ENCODE measurements around the gene PTPN7.
A peak's percentile ranks its signal among the peaks of the same experiment; 100 is the strongest.
"Not testable (repeated sequence)": the region's sequence is repeated elsewhere in the genome, so short reads cannot be mapped to it uniquely, and the experiment has no call there.

PTPN7 gene

DNA sequence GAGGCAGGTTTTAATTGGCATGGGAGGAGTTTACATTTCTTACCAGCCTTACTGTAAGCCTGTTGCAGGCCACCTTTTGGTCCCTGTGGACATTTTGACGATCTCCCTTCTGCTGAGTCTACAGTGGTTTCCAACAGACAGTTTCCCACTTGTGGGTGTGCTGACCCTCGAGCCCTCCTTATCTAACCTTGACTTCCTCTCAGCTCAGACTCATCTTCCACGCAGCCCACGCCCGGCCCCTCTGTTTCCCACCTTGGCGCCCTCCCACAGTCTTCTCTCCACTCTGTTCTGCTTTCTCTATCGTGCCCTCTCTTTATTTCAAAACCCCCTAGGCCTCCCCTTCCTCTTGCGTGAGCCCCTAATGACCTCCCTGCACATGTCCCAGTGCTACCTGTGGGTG is 9.8 kb downstream of the PTPN7 start:
- no peak for DNase-seq

DNA sequence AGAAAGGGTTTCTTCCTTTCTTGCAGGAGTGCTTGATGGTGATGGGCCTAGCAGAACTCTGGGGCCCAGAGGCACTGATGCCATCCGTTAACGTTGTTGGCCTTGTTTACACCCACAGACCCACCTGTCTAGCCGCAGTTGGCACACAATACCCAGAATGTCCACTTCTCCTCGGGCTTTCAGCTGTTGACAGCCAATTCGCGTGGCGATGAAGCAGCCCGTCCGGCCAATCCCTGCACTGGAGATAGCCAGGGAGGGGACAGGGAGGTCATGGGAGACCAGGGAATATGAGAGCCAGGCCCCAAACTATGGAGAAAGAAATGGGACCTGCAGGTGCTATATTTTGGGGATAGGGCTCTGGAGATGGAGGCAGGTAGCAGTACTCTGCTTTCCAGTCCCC is 10.2 kb downstream of the PTPN7 start:
- no peak for DNase-seq

DNA sequence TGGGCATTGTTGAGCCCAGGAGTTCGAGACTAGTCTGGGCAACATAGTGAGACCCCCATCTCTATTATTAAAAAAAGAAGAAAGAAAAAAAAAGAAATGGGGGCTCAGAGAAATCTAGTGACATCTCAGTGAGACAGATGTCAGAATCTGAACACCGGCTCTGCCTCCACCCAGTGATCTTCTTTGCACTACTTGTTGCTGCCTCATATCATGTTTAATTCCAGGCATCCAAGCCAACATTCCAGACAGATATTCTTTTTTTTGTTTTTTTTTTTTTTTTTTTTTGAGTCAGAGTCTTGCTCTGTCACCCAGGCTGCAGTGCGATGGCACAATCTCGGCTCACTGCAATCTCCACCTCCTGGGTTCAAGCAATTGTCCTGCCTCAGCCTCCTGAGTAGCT is 10.8 kb downstream of the PTPN7 start:
- DNase-seq = no peak

DNA sequence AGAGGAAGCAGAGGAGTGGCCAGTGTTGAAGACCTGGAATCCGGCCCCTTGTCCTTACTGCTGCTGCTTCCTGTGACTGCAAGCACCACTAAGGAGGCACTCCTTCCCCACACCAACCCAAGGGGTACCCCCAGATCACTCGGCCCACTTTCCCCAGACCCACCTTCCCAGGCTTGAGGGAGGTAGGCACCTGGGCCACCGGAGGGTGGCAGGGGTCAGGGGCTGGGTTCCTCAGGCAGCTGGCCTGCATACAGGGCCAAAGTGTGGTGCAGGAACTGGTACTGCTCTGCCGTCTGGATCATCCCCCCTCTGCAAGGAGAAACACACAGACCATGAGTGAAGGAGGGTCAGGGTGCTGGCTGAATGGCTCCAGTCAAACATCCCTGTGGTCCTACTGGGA is 12.0 kb downstream of the PTPN7 start:
- no peak for DNase-seq

DNA sequence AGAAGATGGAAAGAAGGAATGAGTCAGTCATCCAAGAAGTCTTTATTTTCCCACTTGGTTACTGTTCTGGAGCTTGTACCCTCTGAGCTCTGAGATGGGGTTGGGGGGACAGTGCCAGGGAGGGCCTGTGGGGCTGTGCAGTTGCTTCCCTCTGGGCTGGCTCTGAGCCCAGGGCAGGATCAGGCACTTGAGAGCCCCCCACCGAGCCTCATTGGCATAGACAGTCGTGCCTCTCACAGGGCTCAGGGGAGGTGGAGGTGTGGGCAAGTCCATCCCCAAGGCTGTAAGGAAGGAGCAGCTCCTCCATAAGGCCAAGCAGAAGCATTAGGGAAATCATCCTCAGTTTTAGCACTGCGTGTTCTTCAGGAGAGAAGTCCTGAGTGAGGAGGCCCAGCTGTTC is 13.4 kb downstream of the PTPN7 start:
- DNase-seq = no peak

DNA sequence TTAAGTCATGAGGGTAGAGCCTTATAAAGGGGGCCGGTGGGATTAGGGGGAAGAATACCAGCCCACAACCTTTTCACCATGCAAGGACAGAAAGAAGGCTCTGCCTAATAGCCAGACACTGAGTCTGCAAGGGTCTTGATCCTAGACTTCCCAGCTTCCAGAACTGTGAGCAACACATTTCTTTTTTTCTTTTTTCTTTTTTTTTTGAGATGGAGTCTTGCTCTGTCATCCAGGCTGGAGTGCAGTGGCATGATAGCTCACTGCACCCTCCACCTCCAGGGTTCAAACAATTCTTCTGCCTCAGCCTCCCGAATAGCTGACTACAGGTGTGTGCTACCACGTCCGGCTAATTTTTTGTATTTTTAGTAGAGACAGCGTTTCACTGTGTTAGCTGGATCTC is 14.1 kb downstream of the PTPN7 start:
- no peak for DNase-seq

DNA sequence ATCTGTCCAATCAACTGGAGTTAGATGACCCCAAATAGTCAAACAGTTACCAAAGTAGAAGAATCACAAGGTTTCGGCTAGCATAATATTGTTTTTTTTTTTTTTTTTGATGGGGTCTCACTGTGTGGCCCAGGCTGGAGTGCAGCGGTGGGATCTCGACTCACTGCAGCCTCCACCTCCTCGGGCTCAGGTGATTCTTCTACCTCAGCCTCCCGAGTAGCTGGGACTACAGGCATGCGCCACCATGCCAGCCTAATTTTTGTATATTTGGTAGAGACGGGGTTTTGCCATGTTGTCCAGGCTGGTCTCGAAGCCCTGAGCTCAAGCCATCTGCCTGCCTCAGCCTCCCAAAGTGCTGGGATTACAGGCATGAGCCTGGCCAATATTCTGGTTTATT is 14.7 kb downstream of the PTPN7 start:
- DNase-seq = not testable (repeated sequence)

DNA sequence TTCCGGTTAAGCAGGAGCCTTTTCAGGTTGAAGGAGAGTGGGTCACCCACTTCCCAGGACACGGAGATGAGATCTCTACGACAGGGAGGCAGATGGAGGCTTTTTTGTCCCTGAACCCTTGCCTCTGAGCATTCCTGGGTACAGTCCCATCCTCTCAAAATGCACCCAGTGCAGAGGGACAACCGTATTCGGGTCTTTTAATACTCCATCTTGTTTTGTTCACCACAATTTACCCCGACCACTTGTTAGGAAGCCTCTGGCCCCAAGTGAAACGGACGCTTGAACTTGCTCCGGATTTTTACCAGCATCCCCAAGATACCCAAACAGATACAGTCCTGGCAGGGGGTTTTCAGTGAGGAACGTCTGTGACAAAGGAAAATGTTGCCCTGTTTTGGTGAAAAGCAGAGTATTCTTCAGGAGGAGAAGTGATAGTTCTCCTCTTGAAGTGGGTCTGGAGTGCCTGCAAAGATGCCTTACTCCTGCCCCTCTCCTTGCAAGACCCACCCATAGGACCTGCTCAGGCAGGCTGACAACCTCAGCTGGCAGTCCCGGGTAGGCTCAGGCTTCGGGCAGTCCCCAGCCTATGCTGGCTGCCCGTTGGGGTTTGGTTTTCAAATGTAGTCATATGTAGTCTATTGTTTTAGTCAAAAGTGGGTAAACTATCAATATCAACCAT is 15.2 kb downstream of the PTPN7 start:
- no peak for DNase-seq

DNA sequence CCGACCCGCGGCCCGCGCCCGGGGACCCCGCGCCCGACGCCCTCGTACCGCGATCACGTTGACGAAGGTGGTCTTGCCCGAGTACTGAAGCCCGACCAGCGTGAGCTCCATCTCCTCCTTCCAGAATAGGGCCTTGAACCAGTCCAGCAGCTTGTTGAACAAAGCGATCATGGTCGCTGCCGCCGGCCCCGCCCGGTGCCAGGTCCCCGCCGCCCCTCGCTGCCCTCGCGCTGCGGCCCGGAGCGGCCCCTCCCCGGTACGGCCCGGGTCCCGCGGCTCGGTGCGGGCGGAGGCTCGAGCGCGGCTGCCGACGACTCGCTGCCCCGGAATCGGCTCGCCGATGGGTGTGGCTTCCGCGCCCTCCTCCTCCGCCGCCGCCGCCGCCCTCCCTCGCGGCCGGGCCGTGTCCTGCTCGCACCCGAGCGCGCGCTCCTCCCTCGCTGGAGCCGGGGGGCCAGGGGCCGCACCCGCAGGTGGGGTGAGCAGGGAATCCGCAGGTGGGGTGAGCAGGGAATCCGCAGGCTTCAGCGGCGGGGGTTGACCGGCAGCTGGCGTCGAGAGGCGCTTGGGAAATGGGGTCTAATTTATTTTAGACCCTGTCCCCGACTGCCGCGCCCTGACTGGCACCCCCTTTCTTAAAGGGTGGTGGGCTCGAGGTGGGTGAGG is 15.9 kb downstream of the PTPN7 start, which contains the start of gene ARL8A:
Gene ARL8A, minus strand, starts transcription at position 336 of the 666 bp plus-strand sequence. Its CDS starts 165 bp downstream, at position 171.
- DNase-seq = peak; percentile 73

DNA sequence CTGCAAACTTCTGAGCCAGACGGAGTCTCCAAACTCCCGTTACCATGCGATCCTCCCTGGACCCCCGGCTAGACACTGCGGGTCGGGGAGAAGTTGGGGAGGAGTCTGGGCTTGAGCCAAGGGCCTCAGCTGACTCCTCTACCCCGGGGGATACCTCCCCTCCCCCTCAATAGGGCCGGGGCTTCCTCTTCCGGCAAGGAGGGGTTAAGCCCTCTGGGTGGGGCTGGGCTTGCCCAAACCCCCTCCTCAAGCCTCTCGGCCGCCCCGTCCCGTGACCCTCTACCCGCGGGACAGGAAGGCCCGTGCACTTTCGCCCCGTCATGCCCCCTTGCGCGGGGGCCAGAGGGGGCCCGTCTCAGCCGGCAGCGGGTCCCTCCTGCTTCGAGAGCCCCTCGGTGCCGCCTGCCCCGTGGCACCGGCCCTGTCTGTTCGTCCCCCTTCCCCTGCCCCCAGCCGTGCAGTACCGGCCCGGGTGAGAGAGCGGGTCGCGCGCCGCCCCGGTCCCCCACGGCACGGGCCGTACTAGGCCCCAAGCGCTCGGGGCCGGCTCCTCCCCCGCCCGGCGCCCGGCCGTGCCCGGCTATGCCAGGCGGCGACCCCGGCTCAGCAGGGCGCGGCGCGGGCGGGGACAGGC is 16.5 kb downstream of the PTPN7 start:
- peak; percentile 41 for DNase-seq

DNA sequence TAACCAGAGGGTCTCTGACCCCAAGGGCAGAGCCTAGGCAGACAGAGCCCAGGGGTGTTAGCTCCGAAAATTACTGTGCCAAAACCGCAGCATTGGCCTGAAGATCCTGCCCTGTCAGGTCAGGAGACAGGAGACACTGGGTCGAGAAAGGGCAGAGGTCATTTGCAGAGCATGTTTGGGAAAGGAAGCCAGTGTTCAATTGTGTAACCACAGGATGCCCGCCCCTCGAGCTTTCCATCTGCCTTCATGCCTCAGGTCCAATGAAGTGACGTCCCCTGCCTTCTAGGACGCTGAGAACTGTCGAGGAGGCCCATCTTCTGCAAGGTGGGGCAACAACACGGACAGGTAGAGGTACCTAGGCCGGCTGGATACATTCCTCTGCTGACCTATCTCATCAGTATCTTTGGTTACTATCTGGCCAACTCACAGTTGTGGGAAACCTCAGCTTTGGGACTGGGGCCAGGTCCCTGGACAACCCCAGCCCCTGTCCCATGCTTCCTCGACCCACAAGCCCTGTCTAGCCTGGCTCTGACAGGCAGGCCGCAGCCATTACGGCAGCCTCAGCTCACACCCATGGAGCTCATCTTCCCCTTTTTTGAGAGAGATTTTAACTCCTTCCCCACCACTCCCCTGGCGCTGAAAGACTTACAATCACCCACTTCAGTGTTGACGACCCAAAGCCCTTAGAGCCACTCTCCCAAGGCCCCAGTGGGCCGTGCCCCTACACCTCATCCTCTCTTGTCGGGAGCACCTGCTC is 17.2 kb downstream of the PTPN7 start:
- DNase-seq = peak; percentile 41

DNA sequence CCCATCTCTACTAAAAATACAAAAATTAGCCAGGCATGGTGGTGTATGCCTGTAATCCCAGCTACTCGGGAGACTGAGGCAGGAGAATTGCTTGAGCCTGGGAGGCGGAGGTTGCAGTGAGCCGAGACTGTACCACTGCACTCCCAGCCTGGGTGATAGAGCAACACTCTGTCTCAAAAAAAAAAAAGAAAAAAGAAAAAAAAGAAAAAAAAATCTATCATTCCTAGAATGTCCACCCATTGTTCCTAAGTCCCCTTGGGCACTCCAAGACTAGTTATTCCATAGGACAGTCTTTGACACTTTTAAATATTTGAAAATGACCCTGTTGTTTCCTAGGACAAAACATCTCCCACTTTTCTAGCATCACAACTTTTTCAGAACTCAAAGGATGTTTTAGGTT is 18.9 kb downstream of the PTPN7 start:
- DNase-seq = not testable (repeated sequence)

DNA sequence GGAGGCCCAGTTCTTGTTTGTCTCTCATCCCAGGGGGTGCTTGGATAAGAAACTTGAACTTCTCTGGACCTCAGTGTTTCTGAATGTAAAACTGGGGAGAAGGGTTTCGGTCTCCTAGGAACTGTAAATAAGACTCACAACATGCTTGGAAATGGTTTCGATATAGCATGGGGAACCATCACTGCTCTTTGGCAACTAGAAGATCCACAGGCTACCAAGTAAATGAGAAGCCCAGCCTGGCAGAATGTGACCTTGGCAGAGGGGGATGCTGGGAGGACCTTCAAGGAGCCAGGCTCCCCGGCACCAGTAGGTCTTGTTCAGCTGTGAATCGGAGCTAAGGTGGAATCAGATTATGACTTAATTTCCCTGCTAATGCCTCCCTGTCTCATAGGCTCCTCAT is 19.6 kb downstream of the PTPN7 start:
- DNase-seq = no peak

DNA sequence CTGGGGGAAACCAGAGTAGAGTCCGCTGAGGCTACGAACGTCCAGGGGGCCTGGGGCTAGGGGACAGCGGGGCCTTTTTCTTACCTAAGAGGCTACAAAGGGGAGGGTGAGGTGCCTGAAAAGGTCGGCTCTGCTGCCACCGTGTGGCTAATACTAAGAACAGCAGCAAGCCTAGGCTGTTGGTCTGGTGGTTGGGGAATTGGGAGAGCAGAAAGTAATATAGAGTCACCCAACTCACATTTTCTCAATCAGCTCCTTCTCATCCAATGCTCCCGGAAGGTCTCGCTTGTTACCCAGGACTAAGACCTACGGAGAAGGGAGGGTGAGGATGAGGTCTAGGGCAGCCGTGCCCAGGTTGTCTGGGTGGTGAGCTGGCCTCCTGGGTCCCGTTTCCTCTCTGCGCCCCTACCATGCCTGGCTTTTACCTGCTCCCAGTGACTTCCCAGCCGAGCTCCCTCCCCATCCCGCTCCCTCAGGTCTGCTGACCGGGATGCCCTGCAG is 25.1 kb downstream of the PTPN7 start:
- peak; percentile 57 for DNase-seq

DNA sequence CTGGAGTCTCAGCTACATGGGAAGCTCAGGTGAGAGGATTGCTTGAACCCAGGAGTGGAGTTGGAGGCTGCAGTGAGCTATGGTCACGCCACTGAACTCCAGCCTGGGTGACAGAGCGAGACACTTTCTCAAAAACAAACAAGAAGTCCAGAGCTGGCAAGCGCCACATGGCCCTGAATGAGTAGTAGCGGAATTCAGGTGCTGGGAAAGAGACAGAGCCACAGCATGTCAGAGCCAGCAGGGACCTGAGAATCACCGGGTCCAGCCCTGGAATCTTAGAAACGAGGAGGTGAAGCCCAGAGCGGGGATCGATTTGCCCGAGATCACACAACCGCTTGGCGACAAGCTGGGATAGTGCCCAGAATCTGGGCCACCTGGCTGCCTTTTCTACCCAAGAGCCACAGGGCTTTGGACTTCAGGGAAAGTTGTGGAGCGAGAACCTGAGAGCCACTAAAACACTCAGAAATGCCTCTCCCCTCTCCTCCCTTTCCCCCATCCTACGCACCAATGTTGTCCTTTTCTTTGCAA is 25.7 kb downstream of the PTPN7 start:
- DNase-seq = no peak

DNA sequence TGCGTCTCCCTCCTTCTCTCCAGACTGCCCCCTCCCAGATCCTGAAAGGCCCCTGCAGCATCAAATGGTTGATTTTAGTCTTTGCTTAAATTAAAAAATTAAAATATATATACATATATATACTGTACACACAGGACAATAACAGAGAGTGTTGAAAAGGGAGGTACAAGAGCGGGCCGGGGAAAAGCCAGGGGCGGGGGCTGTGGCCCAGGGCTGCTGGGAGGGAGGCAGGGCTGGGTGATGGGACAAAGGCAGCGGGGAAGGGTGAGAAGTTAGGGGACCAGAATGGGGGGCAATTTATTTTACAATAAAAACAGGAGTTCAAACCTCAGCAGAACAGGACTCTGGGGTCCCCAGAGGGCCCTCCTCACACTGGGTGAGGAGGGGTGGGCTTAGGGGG is 26.4 kb downstream of the PTPN7 start:
- DNase-seq = no peak

DNA sequence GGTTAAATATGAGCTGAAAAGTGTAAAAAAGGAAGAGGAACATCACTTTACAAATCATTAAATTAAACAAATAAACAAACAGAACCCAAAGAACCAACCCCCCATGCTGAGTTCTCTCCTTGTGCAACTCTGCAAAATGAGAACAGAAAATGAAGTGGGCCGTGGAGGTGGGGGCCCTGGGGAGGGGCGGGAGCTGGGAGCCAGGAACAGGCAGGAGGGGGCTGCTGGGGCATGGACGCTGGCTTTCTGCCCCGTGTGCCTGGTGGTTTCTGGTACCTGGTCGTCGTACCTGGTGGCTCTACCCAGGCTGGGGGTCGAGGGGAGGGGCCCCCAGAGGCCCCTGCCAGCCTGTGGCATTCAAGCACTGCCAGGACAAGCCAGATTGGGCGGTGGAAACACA is 26.9 kb downstream of the PTPN7 start:
- no peak for DNase-seq

DNA sequence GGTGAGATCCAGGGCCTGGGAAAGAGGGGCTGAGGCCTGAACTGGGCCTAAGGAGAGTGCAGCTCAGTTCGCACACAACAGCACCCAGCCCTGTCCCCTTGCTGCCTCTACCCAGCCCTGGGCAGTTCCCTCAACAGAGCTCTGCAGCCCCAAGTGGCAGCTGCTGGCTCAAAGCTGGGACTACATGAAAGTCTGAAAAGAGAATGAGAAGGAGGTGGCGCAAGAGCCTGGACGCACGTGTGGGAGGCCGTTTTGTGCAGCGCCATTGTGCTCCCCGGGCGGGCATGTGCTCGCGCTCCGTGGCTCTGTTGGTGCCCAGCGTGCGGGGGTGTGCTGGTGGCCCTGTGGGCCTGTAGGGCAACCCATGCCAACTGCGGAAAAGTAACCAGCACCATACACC is 27.4 kb downstream of the PTPN7 start:
- DNase-seq = no peak

DNA sequence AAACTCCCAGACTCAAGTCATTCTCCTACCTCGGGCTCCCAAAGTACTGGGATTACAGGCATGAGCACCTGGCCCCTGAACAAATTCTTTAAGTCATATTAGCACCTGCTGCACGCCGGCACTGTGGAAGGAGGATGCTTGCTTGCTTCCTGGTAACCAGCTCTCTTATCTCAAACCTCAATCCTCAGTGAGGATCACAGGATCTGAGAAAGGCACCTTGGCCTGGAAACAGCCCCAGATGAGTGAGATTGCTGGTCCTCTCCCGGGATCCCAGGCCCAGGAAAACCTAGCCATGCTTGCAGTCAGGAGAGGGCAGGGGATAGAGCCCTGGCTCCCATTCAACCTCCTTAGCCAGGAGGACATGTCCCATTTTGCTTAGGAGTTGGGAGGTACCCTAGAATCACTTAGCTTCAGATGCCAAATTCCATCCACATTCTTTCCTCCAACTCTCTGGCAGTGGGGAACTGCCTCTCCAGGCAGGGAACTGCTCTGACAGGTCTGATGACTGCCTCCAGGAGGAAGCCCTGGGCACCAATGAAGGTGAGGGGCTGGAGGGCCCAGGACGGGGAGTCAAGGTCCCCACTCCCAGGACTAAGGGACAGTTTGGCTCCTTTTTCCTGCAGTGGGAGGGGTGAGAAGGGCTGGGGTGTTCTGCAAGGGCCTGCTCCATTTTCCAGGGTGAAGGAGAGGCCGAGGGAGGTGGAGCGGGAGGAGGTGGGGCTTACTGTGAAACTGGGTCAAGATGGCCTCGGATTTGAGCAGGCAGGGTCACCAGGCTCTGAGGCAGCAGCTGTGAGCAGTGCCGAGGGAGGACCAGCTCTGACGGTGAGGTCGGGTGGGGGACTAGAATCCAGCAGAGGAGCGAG is 28.2 kb downstream of the PTPN7 start:
- DNase-seq = no peak

DNA sequence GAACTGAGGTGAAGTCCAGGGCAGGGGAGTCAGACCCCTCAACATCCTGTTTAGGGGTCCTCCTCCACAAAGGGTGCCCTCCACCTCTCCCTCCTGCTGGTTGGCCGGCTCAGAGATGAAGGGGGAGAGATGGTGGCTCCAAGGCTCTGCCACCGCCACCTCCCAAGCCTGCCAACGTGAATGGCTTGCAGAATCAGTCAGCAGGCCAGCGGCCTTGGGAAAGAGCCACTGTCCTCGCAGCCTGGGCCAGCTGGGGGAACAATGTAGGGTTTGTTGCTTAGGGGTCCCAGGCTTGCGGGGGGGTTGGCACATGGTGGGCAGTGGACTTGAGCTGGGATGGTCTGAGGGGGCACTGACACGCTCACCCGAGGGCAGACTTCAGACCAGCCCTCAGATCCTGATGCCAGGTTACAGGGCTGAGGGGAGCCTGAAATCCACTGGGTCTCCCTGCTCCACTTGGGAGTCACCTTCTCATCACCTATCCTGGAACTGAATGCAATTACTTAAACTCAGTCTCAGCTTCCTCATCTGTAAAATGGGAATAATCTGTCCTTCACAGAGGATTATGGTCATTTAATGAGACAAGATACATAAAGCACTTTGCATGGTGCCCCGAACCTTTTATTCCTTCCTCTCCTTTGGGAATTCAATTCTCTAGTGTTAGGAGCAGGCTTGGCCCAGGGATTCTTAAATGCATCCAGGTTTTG is 29.4 kb downstream of the PTPN7 start:
- no peak for DNase-seq

DNA sequence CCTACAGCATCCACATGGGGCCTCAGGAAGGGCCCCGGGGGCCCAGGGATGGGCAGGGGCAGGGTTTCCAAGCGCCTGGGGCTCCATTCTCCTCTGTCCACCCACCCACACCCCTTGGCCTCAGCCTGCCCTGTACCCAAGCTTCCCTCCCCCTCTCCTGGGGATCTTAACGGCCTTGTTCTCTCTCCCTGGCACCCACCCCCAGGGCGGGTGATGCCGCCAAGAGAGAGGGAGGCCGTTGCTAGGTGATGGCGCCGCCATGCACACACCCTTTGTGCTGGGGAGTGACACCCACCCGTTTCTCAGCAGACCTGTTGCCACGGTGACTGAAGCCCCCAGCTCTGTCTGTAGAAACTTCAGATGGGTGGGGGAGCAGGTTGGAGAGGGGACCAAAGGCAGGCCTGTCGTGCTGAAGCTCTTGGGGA is 30.1 kb downstream of the PTPN7 start:
- DNase-seq = no peak
